HG02870 (cell line): ENCODE data around the gene NET1.
"Not testable (repeated sequence)": the region's sequence is repeated elsewhere in the genome, so short reads cannot be mapped to it uniquely, and the experiment has no call there.

Source experiments
- ATAC-seq: cut with Tn5 transposase; IDR thresholded peaks from one replicate; pipeline ENCODE4 v1.9.1; 2021; ENCODE audit warnings: mild to moderate bottlenecking, moderate library complexity; ENCODE audit not compliant: unreplicated experiment

The NET1 gene, protein sequence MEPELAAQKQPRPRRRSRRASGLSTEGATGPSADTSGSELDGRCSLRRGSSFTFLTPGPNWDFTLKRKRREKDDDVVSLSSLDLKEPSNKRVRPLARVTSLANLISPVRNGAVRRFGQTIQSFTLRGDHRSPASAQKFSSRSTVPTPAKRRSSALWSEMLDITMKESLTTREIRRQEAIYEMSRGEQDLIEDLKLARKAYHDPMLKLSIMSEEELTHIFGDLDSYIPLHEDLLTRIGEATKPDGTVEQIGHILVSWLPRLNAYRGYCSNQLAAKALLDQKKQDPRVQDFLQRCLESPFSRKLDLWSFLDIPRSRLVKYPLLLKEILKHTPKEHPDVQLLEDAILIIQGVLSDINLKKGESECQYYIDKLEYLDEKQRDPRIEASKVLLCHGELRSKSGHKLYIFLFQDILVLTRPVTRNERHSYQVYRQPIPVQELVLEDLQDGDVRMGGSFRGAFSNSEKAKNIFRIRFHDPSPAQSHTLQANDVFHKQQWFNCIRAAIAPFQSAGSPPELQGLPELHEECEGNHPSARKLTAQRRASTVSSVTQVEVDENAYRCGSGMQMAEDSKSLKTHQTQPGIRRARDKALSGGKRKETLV

DNA sequence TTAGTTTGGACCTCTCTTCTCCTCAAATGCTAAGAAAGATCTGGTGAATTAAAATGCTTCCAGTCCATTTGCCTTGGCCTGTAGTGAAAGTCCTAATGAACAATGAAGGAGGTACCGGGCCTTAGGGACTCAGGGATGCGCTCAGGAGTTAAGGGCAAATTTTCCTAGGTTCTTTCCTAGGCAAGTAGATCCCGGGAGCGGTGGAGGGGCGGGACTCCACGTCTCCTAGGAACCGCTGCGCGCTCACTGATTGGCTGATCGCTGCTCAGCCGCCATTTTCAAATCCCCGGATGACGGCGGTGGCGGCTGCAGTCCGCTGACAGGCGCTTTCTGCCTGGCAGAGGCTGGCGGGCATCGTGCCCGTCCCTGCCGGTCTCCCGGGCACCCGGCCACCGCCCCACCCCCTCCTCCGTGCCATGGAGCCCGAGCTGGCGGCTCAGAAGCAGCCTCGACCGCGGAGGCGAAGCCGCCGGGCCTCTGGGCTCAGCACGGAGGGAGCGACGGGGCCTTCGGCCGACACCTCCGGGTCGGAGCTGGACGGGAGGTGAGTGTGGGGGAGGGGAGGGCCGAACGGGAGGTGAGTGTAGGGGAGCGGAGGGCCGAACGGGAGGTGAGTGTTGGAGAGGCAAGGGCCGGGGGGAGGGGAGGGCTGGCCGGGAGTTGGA is at the start of gene NET1:
NET1 (plus strand) TSS at position 281 of the 665 bp plus-strand sequence; CDS start at position 417, 136 bp downstream.
- ATAC-seq: peak; percentile 94

DNA sequence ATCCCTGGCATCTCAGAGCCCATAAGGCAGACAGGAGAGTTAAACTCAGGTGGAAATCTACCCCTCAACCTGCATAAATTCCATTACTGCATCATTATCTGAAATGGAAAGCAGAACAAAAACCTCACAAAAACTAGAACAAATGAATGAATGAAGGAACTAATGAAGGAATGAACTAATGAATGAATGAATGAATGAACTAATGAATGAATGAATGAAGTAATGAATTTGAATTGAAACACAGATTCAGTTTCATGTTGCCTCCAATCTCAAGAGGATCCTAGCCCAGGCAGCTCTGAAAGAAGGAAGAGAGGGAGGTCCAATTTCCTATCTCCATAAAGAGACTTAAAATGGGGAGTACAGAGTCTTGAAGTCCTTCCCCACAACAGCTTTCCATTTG is 49.5 kb upstream of the NET1 start:
- no peak for ATAC-seq

DNA sequence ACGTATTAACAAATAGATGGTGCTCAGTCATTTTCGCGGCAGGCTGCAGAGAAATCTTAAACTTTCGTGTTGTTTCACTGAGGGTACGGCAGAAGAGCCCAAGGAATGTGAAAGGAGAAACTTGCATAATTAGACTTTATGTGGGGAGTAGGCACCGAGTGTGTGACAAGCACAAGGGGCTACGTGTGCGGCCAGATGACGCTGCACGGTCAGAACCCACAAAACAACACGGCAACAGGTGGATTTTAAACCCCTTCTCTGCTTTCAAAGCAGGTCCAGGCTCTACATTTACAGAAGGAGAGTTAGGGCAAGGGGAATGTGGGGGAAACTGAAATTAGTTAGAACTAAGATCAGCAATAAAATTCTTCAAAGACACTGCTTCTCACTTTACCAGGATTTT is 48.0 kb upstream of the NET1 start:
- ATAC-seq: no peak

DNA sequence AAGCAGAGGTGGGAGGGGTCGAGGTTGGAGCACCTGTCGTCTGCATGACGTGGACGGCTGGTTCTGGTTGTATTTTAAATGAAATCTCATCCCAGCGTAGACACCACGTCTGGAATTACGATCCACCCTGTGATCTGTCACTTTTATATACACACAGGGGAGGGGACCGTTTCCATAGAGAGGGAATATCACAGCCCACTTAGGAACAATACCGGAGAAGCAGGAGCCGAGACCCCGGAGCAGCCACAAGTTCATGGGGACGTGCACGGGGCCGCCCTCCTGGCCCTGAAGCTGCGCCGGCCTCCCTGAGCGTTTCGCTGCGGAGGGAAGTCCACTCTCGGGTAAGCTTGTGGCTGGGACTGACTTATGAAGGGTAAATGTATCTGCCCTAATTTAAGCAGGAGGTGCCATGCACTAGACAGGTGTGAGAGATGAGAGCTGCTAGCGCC is 47.4 kb upstream of the NET1 start, which contains the start of gene UCN3:
UCN3 (plus strand) TSS at position 77 of the 449 bp plus-strand sequence. CDS start 8,755 bp downstream, outside the sequence.
- ATAC-seq: no peak

DNA sequence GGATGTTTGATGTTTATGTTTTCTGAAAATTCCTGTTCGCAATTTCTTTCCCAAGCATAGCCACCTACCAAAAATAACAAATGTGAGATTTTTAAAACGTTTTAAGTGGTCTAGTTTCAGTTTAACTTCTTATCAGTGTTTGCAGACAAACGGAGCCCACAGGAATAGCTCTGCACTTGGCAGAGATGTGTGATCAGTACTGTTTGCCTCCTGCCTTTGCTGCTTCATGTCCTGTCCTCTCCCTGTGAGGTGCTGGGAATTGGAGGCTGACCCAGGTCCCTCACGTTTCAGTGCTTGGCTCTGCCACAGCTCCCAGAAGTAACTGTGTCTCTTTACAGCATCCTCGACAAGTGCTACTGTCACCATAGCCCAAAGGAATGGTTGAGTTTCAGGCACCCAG is 46.4 kb upstream of the NET1 start:
- no peak for ATAC-seq

DNA sequence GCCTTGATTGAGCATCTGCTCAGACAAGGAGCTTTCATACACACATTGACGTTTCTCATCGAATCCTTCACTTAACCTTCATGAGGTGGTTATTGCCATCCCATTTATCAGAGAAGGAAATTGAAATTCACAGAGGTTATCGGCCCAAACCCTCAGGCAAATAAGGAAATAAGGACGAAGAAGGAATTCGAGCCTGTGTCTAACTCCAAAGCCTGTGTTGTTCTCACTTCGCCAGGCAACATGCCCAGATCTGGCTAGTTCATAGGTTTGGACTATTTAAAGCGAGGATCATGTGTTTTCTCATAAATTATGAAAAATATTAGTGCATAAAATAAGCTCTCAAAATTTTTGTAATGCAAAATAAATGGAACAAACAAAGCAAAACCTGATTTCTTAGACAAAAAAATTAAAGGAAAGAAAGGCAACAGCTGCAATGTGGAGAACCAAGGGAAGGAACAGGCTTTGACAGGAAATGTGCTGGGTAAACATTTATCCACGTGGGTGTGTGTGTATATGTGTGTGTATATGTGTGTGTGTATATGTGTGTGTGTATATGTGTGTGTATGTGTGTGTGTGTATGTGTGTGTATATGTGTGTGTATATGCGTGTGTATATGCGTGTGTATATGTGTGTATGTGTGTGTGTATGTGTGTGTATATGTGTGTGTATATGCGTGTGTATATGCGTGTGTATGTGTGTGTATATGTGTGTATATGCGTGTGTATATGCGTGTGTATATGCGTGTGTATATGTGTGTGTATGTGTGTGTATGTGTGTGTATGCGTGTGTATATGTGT is 42.8 kb upstream of the NET1 start:
- no peak for ATAC-seq

DNA sequence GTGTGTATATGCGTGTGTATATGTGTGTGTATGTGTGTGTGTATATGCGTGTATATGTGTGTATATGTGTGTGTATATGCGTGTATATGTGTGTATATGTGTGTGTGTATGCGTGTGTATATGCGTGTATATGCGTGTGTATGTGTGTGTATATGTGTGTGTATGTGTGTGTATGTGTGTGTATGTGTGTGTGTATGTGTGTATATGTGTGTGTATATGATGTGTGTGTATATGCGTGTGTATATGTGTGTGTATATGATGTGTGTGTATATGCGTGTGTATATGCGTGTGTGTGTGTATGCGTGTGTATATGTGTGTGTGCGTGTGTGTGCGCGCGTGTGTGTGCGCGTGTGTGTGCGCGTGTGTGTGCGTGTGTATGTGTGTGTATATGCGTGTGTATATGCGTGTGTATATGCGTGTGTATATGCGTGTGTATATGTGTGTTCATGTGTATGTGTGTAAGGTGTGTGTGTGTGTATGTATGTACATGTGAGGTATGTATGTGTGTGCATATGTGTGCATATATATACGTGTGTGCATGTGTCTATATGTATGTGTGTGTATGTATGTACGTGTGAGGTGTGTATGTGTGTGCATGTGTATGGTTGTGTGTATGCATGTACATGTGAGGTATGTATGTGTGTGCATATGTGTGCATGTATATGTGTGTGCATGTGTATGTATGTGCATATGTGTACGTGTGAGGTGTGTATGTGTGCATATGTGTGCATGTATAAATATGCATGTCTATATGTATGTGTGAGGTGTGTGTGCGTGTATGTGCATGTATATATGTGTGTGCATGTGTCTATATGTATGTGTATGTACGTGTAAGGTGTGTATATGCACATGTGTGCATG is 41.6 kb upstream of the NET1 start:
- no peak for ATAC-seq

DNA sequence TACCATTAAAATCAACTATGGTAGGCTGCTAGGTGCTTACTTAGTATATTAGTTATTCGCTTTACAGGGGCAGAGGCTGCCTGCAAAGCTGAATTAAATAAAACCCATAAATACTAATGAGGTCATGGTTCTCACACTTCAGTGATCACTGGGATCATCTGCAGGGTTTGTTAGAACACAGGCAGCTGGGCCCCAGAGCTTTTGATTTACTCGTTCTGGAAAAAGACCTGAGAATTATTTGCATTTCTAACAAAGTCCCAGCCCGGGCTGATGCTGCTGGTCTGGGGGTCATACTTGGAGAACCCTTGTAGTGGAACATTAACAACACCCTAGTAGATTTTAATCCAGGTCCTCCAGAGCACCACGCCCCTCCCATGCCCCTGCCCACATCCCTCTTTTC is 39.0 kb upstream of the NET1 start:
- no peak for ATAC-seq

DNA sequence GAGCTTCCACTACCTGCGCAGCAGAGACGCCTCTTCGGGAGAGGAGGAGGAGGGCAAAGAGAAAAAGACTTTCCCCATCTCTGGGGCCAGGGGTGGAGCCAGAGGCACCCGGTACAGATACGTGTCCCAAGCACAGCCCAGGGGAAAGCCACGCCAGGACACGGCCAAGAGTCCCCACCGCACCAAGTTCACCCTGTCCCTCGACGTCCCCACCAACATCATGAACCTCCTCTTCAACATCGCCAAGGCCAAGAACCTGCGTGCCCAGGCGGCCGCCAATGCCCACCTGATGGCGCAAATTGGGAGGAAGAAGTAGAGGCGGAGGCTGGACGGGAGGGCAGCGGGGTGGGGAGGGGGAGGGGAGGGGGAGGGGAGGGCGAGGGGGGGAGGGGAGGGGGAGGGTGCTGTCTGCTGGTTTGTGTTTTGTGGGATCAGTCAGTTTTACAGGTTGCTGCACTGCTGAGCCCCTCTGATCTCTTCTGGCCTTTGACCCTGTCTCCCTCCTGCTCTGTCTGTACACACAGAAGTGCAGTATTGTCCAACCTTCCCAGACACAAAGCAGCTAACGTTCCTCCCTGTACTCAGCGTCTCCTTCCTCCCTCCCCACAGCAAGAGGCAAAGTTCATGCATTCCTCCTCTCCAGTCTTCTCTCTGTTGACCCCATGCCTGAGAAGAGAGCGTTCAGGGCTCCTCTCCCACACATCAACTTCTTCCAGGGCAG is 38.3 kb upstream of the NET1 start:
- no peak for ATAC-seq

DNA sequence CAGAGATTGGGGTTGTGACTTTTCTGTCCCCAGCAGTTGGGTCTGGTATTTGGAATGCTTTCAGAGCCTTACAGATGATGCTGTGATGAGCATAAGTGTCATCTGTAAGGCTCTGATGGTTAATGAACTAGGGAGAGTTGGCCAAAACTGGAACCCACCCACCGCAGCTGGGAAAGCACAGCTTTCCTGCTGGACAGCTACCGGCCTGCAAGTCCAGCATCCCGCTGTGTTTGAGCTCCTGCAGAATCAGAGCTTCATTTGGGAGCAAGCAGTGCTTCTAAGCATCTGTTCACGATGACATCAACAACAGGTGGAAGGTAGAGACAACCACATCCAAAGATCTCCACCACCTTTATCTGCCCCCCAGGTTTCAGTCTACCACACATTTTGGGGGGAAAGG is 35.9 kb upstream of the NET1 start:
- no peak for ATAC-seq

DNA sequence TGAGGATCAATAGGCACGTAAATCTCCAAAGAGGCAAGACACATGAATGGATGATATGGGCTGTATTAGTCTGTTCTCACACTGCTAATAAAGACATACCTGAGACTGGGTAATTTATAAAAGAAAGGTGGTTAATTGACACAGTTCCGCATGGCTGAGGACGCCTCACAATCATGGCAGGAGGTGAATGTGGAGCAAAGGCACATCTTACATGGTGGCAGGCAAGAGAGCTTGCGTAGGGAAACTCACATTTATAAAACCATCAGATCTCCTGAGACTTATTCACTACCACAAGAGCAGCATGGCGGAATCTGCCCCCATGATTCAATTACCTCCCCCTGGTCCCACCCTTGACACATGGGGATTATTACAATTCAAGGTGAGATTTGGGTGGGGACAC is 33.2 kb upstream of the NET1 start:
- ATAC-seq: not testable (repeated sequence)

DNA sequence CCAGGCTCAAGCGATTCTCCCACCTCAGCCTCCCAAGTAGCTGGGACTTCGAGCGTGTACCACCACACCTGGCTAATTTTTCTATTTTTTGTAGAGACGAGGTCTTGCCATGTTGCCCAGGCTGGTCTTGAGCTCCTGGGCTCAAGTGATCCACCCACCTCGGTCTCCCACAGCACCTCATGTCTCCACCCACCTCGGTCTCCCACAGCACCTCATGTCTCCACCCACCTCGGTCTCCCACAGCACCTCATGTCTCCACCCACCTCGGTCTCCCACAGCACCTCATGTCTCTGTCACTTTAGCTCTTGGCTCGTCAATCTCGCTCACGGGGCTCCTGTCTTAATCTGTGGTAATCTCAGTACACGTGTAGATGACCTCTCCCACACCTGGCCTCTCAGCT is 32.0 kb upstream of the NET1 start:
- ATAC-seq: not testable (repeated sequence)

DNA sequence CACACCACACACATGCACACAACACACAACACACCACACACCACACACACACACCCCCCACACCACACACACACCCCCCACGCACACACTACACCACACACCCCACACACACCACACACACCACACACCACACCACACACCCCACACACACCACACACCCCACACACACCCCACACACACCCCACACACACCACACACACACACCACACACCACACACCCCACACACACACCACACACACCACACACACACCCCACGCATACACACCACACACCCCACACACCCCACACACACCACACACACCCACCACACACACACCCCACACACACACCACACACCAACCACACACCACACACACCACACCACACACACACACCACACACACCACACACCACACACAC is 31.2 kb upstream of the NET1 start:
- no peak for ATAC-seq

DNA sequence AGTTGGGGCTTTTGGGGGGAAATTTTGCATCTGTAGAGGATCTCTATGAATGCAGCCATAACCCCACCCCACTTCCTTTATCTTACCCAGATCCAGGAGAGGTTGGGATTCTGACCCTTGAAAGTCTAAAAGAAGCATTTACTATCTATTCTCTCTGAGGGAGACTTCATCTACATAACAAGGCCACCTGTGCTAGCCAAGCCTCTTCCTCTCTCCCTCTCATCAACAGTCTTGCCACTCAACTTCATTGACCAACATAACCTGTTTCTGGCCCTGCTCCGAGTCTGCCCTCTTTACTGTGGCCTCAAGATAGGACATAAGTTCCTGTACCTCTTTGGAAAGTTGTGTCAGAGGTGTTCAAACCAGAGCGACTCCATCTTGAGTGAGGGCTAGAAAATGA is 27.1 kb upstream of the NET1 start:
- no peak for ATAC-seq

DNA sequence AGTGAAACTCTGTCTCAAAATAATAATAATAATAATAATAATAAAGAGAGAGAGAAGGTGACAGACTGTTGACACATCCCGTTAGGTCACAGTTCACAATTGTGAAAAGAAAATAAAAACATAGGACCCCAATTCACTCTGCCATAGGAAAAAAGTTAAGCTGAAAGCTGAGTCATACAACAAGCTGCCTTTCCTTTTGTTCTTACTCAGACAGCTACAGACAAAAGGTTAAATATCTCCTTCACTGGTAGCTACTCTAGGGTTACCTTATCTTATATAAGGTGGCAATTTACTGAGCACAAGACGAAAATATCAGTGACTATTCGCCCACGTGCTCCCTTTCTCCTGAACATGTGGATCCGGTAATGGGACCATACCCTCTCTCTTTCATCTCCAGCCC is 25.2 kb upstream of the NET1 start:
- ATAC-seq: no peak

DNA sequence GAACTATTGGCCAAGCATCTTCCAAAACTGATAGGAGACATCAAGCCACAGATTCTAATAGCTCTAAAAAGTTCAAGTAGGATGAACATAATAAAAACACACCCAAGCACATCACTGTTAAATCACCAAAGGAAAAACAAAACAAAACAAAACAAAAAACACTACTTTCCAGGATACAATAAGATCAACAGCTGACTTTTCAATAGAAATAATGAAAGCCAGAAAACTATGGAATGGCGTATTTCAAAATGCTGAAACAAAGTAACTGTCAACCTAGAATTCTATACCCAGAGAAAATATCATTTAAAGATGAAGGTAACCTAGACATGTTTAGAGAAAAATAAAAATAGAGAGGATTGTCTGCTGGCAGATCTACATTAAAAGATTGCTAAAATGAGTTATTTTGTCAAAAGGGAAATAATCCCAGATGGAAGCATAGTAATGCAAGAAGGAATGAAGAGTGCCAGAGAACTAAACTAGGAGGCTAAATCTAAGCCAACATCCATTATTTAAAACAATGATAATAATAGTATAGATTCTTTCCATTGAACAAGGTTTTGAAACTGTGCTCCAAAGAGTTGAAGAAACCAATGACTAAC is 21.7 kb upstream of the NET1 start:
- ATAC-seq: no peak

DNA sequence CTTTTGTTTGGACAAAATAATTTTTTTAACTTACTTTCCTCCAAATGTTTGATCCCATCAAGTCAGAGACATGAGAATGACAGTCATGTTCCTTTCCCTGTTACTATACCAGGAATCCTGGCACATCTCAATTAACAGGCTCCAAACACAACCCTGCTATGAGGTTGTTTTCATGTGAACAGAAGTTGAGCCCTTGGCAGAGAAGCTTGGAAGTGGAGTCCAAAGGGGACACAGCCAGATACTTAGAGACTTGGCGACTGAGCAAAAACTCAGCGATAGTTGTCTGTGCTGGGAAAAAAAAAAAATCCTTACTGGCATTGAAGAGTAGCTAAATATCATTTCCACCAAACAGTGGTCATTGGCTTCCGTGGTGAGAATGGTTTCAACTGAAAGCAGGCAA is 20.6 kb upstream of the NET1 start:
- ATAC-seq: no peak

DNA sequence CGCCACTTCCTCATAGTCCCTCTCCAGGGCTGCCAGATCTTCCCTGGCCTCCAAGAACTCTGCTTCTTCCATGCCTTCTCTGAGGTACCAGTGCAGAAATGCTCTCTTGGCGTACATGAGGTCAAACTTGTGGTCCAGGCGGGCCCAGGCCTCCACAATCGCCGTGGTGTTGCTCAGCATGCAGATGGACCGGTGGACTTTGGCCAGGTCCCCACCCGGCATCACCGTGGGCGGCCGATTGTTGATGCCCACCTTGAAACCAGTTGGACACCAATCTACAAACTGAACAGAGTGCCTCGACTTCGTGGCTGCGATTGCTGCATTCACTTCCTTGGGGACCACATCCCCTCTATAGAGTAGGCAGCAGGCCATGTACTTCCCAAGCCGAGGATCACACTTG is 18.8 kb upstream of the NET1 start:
- ATAC-seq: no peak

DNA sequence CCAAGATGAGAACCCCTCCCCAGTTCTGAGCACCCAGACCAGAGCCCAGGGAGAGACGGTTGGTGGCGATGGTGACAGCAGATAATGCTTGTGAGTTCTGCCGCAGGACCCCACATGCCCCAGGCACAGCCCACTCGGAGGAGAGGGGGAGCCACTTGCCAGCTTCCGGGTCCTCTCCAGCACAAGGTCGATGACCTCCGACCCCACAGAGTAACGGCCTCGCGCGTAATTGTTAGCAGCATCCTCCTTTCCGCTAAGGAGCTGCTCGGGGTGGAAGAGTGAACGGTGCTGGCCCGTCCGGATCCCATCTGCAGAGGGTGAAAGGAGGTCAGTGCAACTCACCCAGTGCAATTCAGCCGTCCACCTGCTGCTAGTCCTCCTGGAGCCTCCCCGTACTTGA is 17.2 kb upstream of the NET1 start:
- no peak for ATAC-seq
